Measurements from ENCODE around the gene TRIP6.
A peak's percentile ranks its signal among the peaks of the same experiment; 100 is the strongest.

TRIP6 gene

DNA sequence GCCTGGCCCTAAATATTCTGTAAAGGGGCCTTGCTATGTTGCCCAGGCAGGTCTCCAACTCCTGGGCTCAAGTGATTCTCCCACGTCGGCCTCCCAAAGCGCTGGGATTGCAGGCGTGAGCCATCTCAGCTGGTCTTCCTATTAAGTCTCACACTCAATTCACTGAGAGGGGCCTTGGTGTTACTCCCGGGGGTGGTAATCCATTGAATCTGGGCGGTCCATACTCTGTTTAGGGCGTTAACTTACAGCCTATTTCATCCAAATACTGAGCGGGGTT lies 7.1 kb downstream of the TRIP6 start:
- peak overlapping the region; percentile 90 for H3K4me3 ChIP-seq (ENCODE audit: control insufficient read depth, low read depth, low read length)
- TF ChIP-seq, protein P1, sequence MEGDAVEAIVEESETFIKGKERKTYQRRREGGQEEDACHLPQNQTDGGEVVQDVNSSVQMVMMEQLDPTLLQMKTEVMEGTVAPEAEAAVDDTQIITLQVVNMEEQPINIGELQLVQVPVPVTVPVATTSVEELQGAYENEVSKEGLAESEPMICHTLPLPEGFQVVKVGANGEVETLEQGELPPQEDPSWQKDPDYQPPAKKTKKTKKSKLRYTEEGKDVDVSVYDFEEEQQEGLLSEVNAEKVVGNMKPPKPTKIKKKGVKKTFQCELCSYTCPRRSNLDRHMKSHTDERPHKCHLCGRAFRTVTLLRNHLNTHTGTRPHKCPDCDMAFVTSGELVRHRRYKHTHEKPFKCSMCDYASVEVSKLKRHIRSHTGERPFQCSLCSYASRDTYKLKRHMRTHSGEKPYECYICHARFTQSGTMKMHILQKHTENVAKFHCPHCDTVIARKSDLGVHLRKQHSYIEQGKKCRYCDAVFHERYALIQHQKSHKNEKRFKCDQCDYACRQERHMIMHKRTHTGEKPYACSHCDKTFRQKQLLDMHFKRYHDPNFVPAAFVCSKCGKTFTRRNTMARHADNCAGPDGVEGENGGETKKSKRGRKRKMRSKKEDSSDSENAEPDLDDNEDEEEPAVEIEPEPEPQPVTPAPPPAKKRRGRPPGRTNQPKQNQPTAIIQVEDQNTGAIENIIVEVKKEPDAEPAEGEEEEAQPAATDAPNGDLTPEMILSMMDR (conservative IDR thresholded peaks at IDR 0.05; ENCODE audit: control insufficient read depth, insufficient read depth, low read depth, low read length) = no peak
- DNase-seq (ENCODE audit: low read depth) = no peak

DNA sequence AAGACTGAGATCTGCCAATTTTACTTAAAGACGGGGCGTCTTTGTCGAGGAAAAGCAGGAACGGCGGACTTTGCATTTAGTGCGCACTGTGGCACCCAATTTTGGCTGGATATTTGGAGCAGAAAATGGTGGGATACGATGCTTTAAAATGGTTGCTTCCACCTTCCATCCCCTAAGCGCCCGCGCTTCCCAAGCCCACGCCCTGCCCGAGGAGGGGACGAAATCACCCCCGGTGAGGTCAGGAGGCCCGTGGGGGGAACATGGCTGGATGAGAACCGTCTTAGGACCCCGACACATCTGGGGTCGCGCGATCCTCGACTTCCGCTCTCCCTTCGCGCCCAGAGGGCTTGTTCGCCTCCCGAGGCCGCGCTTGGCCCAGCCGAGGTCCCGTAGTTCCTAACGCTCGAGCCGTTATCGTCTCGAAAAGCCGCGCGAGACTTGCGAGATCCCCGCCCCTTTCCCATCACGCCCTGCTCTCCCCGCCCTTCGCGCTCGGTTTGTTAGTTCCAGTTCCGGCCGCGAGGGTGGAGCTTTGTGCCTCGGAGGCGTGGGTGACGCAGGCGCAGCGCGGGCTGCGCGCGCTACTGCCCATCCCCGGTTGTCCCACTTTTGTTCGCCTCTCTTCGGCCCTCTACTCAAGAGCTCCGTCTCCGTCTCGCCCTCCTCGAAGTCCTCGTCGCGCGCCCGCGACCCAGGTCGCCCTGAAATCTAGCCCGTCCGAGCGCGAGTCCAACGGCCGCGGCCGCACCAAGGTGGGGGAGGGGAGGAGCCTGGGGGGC lies 7.6 kb downstream of the TRIP6 start, which contains the start of gene SRRT:
Gene SRRT, plus strand, starts transcription at position 527 of the 779 bp plus-strand sequence. CDS start 488 bp downstream, outside the sequence.
- H3K4me3 ChIP-seq (ENCODE audit: control insufficient read depth, low read depth, low read length) = peak within 1 kb of the TSS; percentile 90
- TF ChIP-seq, protein P1 (conservative IDR thresholded peaks at IDR 0.05; ENCODE audit: control insufficient read depth, insufficient read depth, low read depth, low read length) = peak; percentile 10

DNA sequence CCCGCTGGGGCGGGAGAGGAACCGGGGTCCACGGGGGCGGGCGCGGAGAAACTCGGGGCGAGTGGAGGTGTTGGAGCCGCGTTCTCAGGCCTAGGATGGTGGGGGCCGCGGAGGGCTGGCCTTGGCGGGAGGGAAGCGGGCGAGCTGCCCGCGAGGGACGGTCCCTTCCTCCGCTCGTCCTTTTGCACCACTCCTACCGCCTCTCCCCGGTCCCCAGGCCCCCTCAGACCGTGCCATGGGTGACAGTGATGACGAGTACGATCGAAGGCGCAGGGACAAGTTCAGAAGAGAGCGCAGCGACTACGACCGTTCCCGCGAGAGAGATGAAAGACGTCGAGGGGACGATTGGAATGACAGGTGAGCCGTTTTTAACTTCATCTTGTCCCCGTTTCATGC lies 8.2 kb downstream of the TRIP6 start:
- TF ChIP-seq, protein P1 (conservative IDR thresholded peaks at IDR 0.05; ENCODE audit: control insufficient read depth, insufficient read depth, low read depth, low read length) = no peak
- peak overlapping the region; percentile 90 for H3K4me3 ChIP-seq (ENCODE audit: control insufficient read depth, low read depth, low read length)
- DNase-seq (ENCODE audit: low read depth) = no peak

More for the DNA sequence above, 7.6 kb downstream of the TRIP6 start, which contains the start of gene SRRT:
- peak; percentile 97 for DNase-seq (ENCODE audit: low read depth)

DNA sequence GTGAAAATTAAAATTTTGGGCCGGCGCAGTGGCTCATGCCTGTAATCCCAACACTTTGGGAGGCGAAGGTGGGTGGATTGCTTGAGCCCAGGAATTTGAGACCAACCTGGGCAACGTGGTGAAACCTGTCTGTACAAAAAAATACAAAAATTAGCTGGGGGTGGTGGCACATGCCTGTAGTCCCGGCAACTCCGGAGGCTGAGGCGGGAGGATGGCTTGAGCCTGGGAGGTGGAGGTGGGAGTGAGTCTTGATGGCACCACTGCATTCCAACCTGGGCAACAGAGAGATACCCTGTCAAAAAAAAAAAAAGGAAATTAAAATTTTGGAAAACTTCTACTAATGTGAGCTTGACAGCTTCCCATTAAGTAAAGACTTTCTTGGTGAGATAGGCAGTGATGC lies 10.8 kb downstream of the TRIP6 start:
- TF ChIP-seq, protein P1 (conservative IDR thresholded peaks at IDR 0.05; ENCODE audit: control insufficient read depth, insufficient read depth, low read depth, low read length) = no peak
- DNase-seq (ENCODE audit: low read depth) = no peak
- no peak overlapping the region for H3K4me3 ChIP-seq (ENCODE audit: control insufficient read depth, low read depth, low read length)

DNA sequence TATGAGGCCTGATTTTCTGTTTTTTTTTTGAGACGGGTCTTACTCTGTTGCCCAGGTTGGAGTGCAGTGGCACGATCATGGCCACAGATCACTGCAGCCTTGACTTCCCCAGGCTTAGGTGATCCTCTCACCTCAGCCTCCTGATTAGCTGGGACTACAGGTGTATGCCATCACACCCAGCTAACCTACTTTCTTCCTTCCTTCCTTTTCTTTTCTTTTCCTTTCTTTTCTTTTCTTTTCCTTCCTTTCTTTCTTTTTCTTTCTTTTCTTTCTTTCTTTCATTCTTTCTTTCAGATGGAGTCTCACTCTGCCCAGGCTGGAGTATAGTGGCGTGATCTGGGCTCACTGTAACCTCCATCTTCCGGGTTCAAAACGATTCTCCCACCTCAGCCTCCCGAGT lies 11.5 kb downstream of the TRIP6 start:
- no peak for DNase-seq (ENCODE audit: low read depth)
- no peak overlapping the region for H3K4me3 ChIP-seq (ENCODE audit: control insufficient read depth, low read depth, low read length)
- TF ChIP-seq, protein P1 (conservative IDR thresholded peaks at IDR 0.05; ENCODE audit: control insufficient read depth, insufficient read depth, low read depth, low read length) = no peak

DNA sequence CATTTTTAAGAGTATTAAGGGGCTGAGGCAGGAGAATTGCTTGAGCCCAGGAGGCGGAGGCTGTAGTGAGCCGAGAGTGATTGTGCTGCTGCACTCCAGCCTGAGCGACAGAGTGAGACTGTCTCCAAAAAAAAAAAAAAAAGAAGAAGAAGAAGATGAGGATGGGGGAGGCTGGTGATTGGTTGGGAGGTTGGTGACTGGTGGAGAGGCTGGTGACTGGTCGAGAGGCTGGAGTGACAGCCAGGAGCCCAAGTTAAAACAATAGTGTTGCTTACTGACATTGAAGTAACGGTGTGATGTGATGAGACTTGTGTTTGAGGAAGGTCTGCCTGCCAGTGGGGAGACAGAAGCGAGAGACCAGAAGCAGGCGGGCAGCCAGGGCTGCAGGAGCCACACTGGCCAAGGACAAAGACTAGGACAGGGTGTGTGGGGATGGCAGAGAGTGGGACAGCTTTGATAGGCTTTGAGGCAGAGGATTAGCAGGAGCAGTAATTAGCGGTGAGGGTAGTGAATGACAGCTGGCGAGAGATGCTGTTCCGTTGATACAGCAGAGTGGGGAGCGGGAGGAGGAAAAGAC lies 12.6 kb downstream of the TRIP6 start:
- H3K4me3 ChIP-seq (ENCODE audit: control insufficient read depth, low read depth, low read length) = no peak overlapping the region
- DNase-seq (ENCODE audit: low read depth) = no peak
- TF ChIP-seq, protein P1 (conservative IDR thresholded peaks at IDR 0.05; ENCODE audit: control insufficient read depth, insufficient read depth, low read depth, low read length) = no peak
